Left lung (tissue), 10 donors: ENCODE results near the gene PIGP. TPM values are rescaled to one million over a fixed set of nuclear protein-coding genes. Genes with fewer than 3 reads are reported as not detected.

Experiments used
- ATAC-seq: fragments of 200-7000 bp; cut with Tn5 transposase; one replicate; pipeline ENCODE4 v1.9.1; 2020; ENCODE audit warnings: moderate library complexity
- DNase-seq, 4 donors: peaks; one replicate each; pipeline ENCODE4 v3.0.0-alpha.2; 2013 to 2020
- H3K27ac ChIP-seq, 2 donors: fragments of 200-600 bp; sonication (generic) in 1 of 2; one replicate each; pipeline versions ENCODE4 v1.5.0 to v1.8.0; 2020 to 2021
- H3K27me3 ChIP-seq, 2 donors: fragments of 200-600 bp; sonication (generic) in 1 of 2; one replicate each; pipeline versions ENCODE4 v1.5.0 to v1.8.0; 2020 to 2021
- H3K36me3 ChIP-seq, 2 donors: fragments of 200-600 bp; sonication (generic) in 1 of 2; one replicate each; pipeline versions ENCODE4 v1.5.0 to v1.8.0; 2020 to 2021
- H3K4me1 ChIP-seq, 2 donors: fragments of 200-600 bp; one replicate each; pipeline ENCODE4 v1.8.0; 2021
- H3K4me3 ChIP-seq, 2 donors: fragments of 200-600 bp; sonication (generic) in 1 of 2; one replicate each; pipeline versions ENCODE4 v1.5.0 to v1.8.0; 2020 to 2021; ENCODE audit warnings: mild to moderate bottlenecking in 1 of 2
- H3K9me3 ChIP-seq, 2 donors: fragments of 200-600 bp; sonication (generic) in 1 of 2; one replicate each; pipeline versions ENCODE4 v1.5.0 to v1.8.0; 2020 to 2021
- CTCF ChIP-seq, 2 donors: fragments of 200-600 bp; sonication (generic) in 1 of 2; IDR thresholded peaks; one replicate each; pipeline versions ENCODE4 v1.5.0 to v1.8.0; 2021; ENCODE audit warnings: antibody characterized with exemption in 2 of 2
- intact Hi-C, 2 donors: fragments of 100-400 bp; cut with DNase I; formaldehyde crosslinking; loops; one replicate each; pipeline versions ENCODE4 v1.11.2 to v1.14.2; 2022
- polyA plus RNA-seq, 6 donors: library from polyadenylated mRNA; unstranded; fragments of 120-200 nt; gene quantifications; one replicate each; pipeline ENCODE4 v1.2.1, GENCODE V29; 2013; ENCODE audit not compliant: insufficient read length in 6 of 6
- total RNA-seq, 2 donors: library from RNA; stranded (reverse); fragmentation: NEBNext Ultra II Directional; extraction: Animal tissue kit (Norgen Biotek cat#: 25700); gene quantifications; one replicate each; pipeline ENCODE4 v1.2.1, GENCODE V29; 2021
- donor health status: DM: no; HTN: yes; CAD: no.
- donor health status: DM: no; HTN: no; CAD: no.

PIGP gene
- total and polyA plus RNA-seq, 8 donors, result 17.3 to 27.3 (median 22.8) TPM

GRCh38 chr21:37072274-37072987 is 440 bp downstream of the PIGP start:
- intact Hi-C loops, result no loop called here
- H3K27ac ChIP-seq, result peak overlapping the region; percentile 99 to 100
- peak; percentile 77 for ATAC-seq
- H3K9me3 ChIP-seq, result no peaks in the 10 kb centered on the region
- no peaks in the 10 kb centered on the region for H3K36me3 ChIP-seq
- H3K4me3 ChIP-seq, result peak overlapping the region; percentile 65 to 83
- no peaks in the 10 kb centered on the region for H3K27me3 ChIP-seq
- peaks cover 0 to 31% of the 10 kb centered on the region in 2 donors for H3K4me1 ChIP-seq
- peak in 2 of 4 donors; percentile 80 to 95 for DNase-seq
- no peak for TF ChIP-seq CTCF (IDR thresholded peaks at IDR 0.05)

- Histone ChIP-seq H3K9me3 (no peaks in the 10 kb centered on the region), H3K36me3 (no peaks in the 10 kb centered on the region), H3K27me3 (no peaks in the 10 kb centered on the region), H3K4me3 (peak overlapping the region; percentile 65 to 83), H3K27ac (peak overlapping the region; percentile 99 to 100), H3K4me1 (peaks cover 0 to 31% of the 10 kb centered on the region in 2 donors)
- peak in 3 of 4 donors; percentile 60 to 70 (median 64) for DNase-seq
- ATAC-seq, result peak; percentile 36
- intact Hi-C loops, result no loop called here
- TF ChIP-seq CTCF (IDR thresholded peaks at IDR 0.05), result no peak
Observed at GRCh38 chr21:37071561-37072273, 1.2 kb downstream of the PIGP start.

DNA sequence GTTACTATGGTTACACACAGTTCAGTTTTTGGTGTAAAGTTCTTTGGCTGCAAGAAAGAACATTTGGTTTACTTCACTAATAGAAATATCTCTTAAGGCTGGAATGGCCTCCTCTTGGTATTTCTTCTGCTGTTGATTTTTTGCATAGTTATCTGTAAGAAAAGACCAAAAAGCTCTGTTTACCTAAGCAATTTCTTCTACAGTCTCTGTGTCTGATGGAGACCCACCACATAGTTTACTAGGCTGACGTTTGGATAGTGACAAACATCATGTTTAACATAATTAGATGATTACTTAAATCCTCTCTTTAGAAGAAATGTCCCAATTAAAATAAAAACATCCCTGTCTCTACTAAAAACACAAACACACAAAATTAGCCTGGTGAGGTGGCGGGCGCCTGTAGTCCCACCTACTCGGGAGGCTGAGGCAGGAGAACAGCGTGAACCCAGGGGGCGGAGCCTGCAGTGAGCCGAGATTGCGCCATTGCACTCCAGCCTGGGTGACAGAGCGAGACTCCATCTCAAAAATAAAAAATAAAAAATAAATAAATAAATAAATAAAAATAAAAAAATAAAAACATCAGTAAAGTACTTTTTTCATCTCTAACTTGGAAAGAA is 7.2 kb downstream of the PIGP start:
- Histone ChIP-seq H3K27ac (no peak overlapping the region), H3K27me3 (no peaks in the 10 kb centered on the region), H3K36me3 (no peaks in the 10 kb centered on the region), H3K9me3 (no peaks in the 10 kb centered on the region), H3K4me1 (peaks cover 0 to under 1% of the 10 kb centered on the region in 2 donors), H3K4me3 (no peak overlapping the region)
- intact Hi-C loops, result no loop called here
- ATAC-seq (no peak), DNase-seq (no peak)
- TF ChIP-seq CTCF (IDR thresholded peaks at IDR 0.05), result no peak

GRCh38 chr21:37064841-37065240 is 8.0 kb downstream of the PIGP start:
- H3K27me3 ChIP-seq, result no peaks in the 10 kb centered on the region
- no peaks in the 10 kb centered on the region for H3K4me1 ChIP-seq
- no peaks in the 10 kb centered on the region for H3K9me3 ChIP-seq
- no peak overlapping the region for H3K27ac ChIP-seq
- no peak overlapping the region for H3K4me3 ChIP-seq
- no peaks in the 10 kb centered on the region for H3K36me3 ChIP-seq
- intact Hi-C loops, result no loop called here
- TF ChIP-seq CTCF (IDR thresholded peaks at IDR 0.05), result no peak
- ATAC-seq (no peak), DNase-seq (no peak)

DNA sequence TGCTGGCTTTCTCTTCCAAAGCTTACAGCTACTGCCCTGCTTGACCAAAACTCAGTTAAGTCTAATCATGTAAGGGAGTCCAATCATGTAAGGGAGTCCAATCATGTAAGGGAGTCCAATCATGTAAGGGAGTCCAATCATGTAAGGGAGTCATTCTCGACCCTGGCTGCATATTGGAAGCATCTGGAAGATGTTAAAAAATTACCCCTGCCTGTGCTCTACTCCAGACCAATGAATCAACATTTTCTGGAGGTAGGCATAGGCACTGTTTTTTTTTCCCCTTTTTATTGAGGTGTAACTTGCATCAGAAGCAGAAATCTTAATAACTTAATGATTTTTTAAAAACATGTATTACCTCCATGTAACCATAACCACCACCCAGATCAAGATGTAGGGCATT is 9.4 kb downstream of the PIGP start:
- no peaks in the 10 kb centered on the region for H3K4me1 ChIP-seq
- DNase-seq (no peak), ATAC-seq (no peak)
- no peak for TF ChIP-seq CTCF (IDR thresholded peaks at IDR 0.05)
- H3K27me3 ChIP-seq, result no peaks in the 10 kb centered on the region
- intact Hi-C loops, result no loop called here
- H3K36me3 ChIP-seq, result no peaks in the 10 kb centered on the region
- no peak overlapping the region for H3K4me3 ChIP-seq
- H3K9me3 ChIP-seq, result no peaks in the 10 kb centered on the region
- no peak overlapping the region for H3K27ac ChIP-seq
